Fibroblast of villous mesenchyme (primary cell): ENCODE measurements around the gene RSPO4. TPM values are rescaled to one million over a fixed set of nuclear protein-coding genes. Genes with fewer than 3 reads are reported as not detected.

Source experiments
- DNase-seq: peaks from one replicate; pipeline ENCODE4 v3.0.0-alpha.2; 2010; ENCODE audit warnings: low read depth
- H3K4me3 ChIP-seq: 2 replicates; pipeline ENCODE4 v1.5.1; 2011; ENCODE audit warnings: low read depth, mild to moderate bottlenecking, low read length
- CTCF ChIP-seq: IDR thresholded peaks from 2 replicates; pipeline ENCODE4 v1.5.1; 2012; ENCODE audit warnings: low read depth, mild to moderate bottlenecking, low read length; ENCODE audit not compliant: insufficient read depth
- total RNA-seq: library from RNA; depleted of rRNA; stranded (reverse); fragments of >200 nt; gene quantifications from 2 replicates; pipeline ENCODE4 v1.2.3, GENCODE V29; 2012

The RSPO4 gene
- total RNA-seq, 1 donor = not detected

GRCh38 chr20:951384-952169 is 50.5 kb downstream of the RSPO4 start:
- H3K4me3 ChIP-seq = no peak overlapping the region
- TF ChIP-seq CTCF = no peak
- DNase-seq = no peak

GRCh38 chr20:949717-950116 is 52.4 kb downstream of the RSPO4 start:
- H3K4me3 ChIP-seq = no peak overlapping the region
- DNase-seq = no peak
- no peak for TF ChIP-seq CTCF

GRCh38 chr20:946826-947225 is 55.3 kb downstream of the RSPO4 start:
- DNase-seq = no peak
- TF ChIP-seq CTCF = no peak
- H3K4me3 ChIP-seq = no peak overlapping the region

- no peak for TF ChIP-seq CTCF
- DNase-seq = no peak
- no peak overlapping the region for H3K4me3 ChIP-seq
Observed at GRCh38 chr20:945841-946240, 56.3 kb downstream of the RSPO4 start.

GRCh38 chr20:944774-945410 is 57.2 kb downstream of the RSPO4 start:
- DNase-seq = no peak
- TF ChIP-seq CTCF = no peak

GRCh38 chr20:944148-944547 is 58.0 kb downstream of the RSPO4 start:
- DNase-seq = no peak
- H3K4me3 ChIP-seq = no peak overlapping the region
- TF ChIP-seq CTCF = no peak

More at GRCh38 chr20:944774-945410, 57.2 kb downstream of the RSPO4 start:
- H3K4me3 ChIP-seq = no peak overlapping the region
